Daoy (cell line): ENCODE results near the gene SLC41A3. TPM values are rescaled to one million over a fixed set of nuclear protein-coding genes. Genes with fewer than 3 reads are reported as not detected.
"Not testable (repeated sequence)": the region's sequence is repeated elsewhere in the genome, so short reads cannot be mapped to it uniquely, and the experiment has no call there.

ENCODE experiments used
- DNase-seq: peaks from one replicate; pipeline ENCODE4 v3.0.0-alpha.2; 2015; ENCODE audit warnings: low read depth
- total RNA-seq: library from RNA; depleted of rRNA; stranded (reverse); fragments of >200 nt; shearing (Covaris generic); gene quantifications from 2 replicates; pipeline ENCODE4 v1.2.3, GENCODE V29; 2014

Gene SLC41A3
- total RNA-seq, 1 experiment from 2014 or later, result 30.6 TPM

DNA sequence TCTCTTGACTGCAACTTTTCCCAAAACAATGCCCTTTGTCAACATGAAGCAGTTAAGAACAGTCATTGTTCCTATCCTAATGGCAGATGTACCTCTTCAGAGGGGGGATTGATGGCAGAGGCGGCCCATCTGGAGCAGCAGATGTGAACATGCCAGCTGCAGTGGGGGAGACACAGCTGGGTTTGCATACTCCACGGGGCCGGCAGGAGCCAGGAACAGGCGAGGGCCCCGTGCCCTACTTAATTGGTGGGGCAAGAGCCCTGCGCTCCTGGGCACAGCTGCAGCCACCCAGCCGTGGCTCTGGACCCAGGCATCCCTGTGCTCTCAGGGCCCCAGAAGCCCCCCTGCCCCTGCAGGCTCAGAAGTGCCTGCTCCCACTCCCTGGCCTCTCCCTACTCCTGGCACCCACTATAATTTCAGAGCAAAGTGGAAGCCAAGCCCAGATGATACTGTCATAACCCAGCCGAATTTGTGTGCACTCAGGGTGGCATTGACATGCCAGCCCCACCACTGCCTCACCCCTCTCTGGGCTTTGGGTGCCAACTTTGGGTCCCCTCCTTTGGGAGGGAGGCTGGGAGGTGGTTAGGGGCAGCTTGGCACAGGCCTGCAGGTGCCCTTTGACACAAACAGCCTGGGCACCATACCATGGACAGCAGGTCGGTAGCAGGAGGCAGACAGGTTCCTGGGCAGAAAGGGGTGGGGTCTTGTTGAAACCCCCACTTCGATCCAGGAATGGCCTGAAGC lies 80.3 kb downstream of the SLC41A3 start:
- no peak for DNase-seq

GRCh38 chr3:126002189-126002588 lies 81.7 kb downstream of the SLC41A3 start:
- no peak for DNase-seq

DNA sequence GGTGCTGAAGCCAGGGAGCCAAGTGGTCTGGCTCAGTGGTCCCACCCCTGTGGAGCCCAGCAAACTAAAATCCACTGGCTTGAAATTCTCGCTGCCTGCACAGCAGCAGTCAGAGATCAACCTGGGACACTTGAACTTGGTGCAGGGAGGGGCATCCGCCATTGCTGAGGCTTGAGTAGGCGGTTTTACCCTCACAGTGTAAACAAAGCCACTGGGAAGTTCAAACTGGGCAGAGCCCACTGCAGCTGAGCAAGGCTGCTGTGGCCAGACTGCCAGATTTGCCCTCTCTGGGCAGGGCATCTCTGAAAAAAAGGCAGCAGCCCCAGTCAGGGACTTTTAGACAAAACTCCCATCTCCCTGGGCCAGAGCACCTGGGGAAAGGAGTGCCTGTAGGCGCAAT lies 87.2 kb downstream of the SLC41A3 start:
- not testable (repeated sequence) for DNase-seq

GRCh38 chr3:125990253-125990970 lies 93.5 kb downstream of the SLC41A3 start:
- peak; percentile 98 for DNase-seq

GRCh38 chr3:125984951-125985350 lies 99.0 kb downstream of the SLC41A3 start:
- not testable (repeated sequence) for DNase-seq

- not testable (repeated sequence) for DNase-seq
These were observed 106.8 kb downstream of the SLC41A3 start for GRCh38 chr3:125977104-125977503.

- not testable (repeated sequence) for DNase-seq
These were observed 107.9 kb downstream of the SLC41A3 start for GRCh38 chr3:125976003-125976390.

GRCh38 chr3:125975245-125976002 lies 108.5 kb downstream of the SLC41A3 start:
- DNase-seq, result not testable (repeated sequence)

GRCh38 chr3:125971997-125972944 lies 111.7 kb downstream of the SLC41A3 start:
- peak; percentile 43 for DNase-seq

- not testable (repeated sequence) for DNase-seq
These were observed 115.0 kb downstream of the SLC41A3 start, which contains the start of gene ROPN1B for GRCh38 chr3:125968701-125969592. Gene ROPN1B, plus strand, starts transcription at chr3:125969178. Its CDS starts 2,877 bp downstream, at chr3:125972055.

GRCh38 chr3:125968121-125968520 lies 115.8 kb downstream of the SLC41A3 start:
- not testable (repeated sequence) for DNase-seq

DNA sequence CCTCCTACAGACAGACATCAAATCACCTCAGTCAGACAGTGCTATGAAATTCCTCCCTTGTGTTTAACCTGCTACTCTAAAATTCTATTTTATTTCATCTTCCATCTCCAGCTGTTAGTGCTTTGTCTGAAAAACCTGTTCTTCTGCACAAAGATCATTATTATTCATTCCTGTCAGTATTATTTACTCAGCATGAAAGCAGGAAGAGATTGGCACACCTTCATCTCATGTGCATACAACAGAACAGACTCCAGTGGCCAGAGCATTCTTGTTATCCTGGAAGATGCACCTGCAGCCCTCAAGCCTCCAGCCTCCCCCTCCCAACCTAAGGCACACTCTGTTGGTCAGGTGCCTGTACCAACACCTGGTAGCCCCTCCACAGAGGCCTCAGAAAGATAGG lies 116.8 kb downstream of the SLC41A3 start:
- DNase-seq, result no peak

DNA sequence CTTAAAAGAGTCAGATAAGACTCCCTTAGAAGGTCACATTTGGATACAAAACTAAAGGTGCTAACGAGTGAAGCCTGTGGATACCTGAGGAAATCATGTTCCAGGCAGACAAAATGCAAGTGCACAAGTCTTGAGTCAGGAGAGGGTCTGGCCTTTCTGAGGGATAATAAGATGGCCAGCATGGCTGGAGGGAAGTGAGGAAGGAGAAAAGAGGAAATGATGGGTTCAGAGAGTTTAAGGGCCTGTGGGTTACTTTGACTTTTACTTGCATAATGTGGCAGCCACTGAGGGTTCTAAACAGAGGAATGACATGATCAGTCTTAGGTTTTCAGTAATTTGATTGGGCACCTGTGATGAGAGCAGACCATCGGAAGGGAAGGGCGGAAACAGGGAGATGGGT lies 118.4 kb downstream of the SLC41A3 start:
- DNase-seq, result no peak

DNA sequence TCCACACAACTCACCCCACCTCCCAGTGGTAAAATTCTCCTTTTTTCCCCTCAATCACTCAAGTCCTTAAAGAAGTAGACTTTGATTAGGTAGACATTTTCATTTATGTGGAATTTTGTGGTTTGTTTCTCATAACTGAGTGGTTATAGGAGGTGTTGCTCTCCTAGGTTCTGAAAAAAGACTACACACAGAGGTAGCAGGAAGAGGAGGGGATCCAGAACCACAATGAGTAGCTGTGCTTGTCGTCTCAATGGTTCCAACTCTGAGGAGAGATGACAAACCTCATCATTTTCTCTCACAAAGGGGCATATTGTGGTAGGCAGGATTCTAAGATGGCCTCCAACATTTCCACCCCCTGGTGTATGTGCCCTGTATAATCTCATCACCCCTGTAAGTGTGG lies 120.1 kb downstream of the SLC41A3 start:
- DNase-seq, result not testable (repeated sequence)

DNA sequence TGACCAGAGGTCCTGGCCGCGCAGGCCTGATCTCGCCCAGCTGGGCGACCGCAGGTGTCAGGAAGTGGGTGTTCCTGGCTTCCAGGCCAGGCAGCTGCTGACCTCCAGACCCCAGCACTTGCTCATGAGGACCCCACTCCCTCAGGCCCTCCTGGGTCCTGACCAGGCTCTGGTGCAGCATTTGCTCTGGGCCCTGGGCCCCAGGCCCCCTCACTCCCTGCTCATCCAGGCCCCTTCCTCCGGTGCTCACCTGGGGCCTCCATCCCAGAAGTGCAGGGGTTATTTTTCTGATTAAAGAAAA lies 122.7 kb downstream of the SLC41A3 start:
- DNase-seq, result no peak

DNA sequence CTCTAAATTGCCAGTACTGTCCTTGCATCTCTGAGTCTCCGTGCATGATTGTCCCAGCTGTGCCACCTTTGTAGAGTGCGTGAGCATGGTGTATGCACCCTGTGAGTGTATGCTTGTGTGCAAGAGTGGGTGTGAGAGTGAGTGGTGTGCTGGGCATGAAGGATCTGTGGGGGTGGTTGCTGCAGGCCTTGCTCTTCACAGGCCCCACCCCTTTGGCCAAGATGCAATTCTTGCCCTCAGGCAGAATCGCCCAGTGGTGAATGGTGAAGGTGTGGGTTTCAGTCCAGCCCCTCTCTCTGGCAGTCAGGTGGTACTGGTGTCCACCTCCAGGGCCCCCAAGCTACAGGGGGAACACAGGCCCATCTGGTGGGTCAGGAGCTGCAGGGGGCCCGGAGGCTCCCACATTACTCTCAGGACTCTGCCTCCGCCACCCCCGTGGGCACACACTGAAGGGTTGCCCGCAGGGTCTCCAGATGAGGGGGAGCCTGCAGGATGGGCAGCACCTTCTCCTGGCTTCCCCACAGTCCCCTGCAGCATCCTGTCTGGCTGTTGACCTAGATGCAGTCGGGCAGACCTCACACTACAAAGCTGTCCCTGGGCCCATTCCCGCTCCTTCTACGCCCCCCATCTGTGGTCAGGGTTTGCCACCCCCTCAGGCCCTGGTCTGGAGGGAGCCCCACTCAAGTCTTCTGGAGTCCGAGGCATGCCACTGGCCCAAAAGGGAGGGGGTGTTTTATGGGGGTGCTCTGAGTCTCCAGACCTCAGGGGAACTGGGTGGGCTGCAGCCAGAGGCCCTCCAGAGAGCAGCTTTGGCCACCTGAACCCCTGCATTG lies 123.3 kb downstream of the SLC41A3 start:
- no peak for DNase-seq

DNA sequence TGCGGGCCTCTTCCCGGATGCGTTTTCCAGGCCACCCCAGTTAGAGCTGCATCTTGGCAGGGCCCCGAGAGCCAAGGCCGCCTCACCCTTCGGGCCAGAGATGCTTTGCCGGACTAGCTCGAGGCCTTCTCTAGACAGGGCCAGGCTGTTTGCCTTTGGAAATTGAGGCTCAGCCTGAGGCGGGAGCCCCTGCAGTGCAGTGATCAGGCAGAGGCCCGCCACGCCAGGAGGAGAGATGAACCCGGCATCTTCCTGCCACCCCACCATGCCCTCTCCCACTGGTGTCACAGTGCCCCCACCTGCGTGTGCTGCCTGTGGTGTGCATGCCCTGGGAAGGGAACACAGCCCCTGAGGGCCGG lies 123.9 kb downstream of the SLC41A3 start:
- DNase-seq, result no peak

DNA sequence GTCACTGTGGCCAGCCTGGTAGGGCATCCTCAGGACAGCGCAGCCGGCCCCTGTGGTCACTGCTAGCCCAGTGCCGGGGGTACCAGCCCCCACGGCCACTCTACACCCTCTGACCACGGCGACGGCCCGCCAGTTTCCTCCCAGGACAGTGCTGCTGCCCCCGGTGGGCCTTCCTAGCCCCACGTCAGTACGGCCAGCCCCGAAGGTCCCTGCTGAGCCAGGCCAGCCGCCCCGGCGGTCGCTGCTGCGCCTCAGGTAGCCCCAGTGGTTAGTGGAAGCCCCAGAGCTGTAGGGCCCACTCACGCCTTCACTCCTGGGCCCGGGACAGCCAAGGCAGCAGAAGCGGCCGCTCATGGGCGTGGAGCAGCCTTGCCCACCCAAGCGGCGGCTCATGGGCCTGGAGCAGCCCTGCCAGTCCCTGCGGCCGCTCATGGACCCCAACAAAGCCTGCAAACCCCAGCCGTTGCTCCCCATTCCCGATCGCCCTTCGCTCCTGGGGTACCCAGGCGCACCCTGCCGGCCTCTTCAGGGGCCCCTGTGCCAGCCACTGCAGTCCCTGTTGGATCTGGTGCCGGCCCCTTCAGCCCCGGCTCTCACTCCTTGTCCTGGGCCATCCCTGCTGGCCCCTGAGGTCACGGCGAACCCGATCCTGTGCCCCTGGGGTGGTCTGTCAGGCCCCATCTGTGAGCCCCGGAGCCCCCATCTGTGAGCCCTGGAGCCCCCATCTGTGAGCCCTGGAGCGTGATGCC lies 124.4 kb downstream of the SLC41A3 start:
- no peak for DNase-seq
